HCT116 (cell line): Measurements from ENCODE around the gene PRKN. TPM values are rescaled to one million over a fixed set of nuclear protein-coding genes. Genes with fewer than 3 reads are reported as not detected.
"Not testable (repeated sequence)": the region's sequence is repeated elsewhere in the genome, so short reads cannot be mapped to it uniquely, and the experiment has no call there.

Experiments used
- ATAC-seq: fragments of 200-7000 bp; cut with Tn5 transposase; 2 replicates; pipeline ENCODE4 v1.9.1; 2020; ENCODE audit warnings: mild to moderate bottlenecking, moderate library complexity
- BruUV-seq: library from RNA; stranded (reverse); fragments of 400-500 nt; replicated peaks from 2 replicates; lab custom pipeline; 2021; lab: Mats Ljungman, UMichigan
- CTCF ChIA-PET: fragments of 300-600 bp; sonication (Branson Sonifier 250); formaldehyde crosslinking; loops from one replicate; lab custom pipeline; 2021; ENCODE audit warnings: antibody characterized with exemption; lab: Charles Lee
- POLR2A ChIA-PET: fragments of 300-600, 350-600 bp; sonication (Branson Sonifier 250); formaldehyde crosslinking; loops from one replicate; lab custom pipeline; 2021; ENCODE audit warnings: antibody characterized with exemption; lab: Charles Lee
- RAD21 ChIA-PET, 2 experiments: fragments of 300-600 bp; sonication (Branson Sonifier 250); formaldehyde crosslinking; loops; one replicate each; lab custom pipeline; 2023; ENCODE audit warnings: low total read pairs in 2 of 2; ENCODE audit not compliant: uncharacterized antibody in 2 of 2, unreplicated experiment in 2 of 2, low non-redundant PET in 1 of 2; lab: Charles Lee
- DNase-seq: peaks from one replicate; pipeline ENCODE4 v3.0.0-alpha.2; 2010; ENCODE audit warnings: low read depth, low spot score
- H2AFZ ChIP-seq: fragments of 200-600 bp; shearing (Covaris generic), sonication (generic); 2 replicates; pipeline ENCODE4 v1.6.1; 2017; ENCODE audit warnings: low read depth, mixed run types, mixed read lengths, antibody characterized with exemption, low read length; ENCODE audit not compliant: poor library complexity, severe bottlenecking
- H3K27ac ChIP-seq: 2 replicates; pipeline ENCODE4 v1.5.1; 2012; ENCODE audit warnings: low read depth, low read length
- H3K27me3 ChIP-seq: fragments of 200-600 bp; sonication (generic); 2 replicates; pipeline ENCODE4 v1.6.1; 2016; ENCODE audit warnings: mixed run types, low read length, mixed read lengths; ENCODE audit not compliant: insufficient read depth
- H3K36me3 ChIP-seq, 2 experiments: fragments of 200-500 bp in 1 of 2; fragments of 200-600 bp in 1 of 2; sonication (Bioruptor generic) in 1 of 2; sonication (generic) in 1 of 2; 2 replicates each; pipeline versions ENCODE4 v1.5.1 to v1.6.1; 2014 to 2016; ENCODE audit warnings: low read length in 2 of 2, inconsistent platforms in 1 of 2, mixed read lengths in 1 of 2, mixed run types in 1 of 2; ENCODE audit not compliant: insufficient read depth in 2 of 2, control insufficient read depth in 1 of 2
- H3K4me1 ChIP-seq, 2 experiments: fragments of 200-600 bp in 1 of 2; sonication (generic) in 1 of 2; 2 replicates each; pipeline versions ENCODE4 v1.5.1 to v1.6.1; 2012 to 2017; ENCODE audit warnings: low read length in 2 of 2, inconsistent platforms in 1 of 2, mild to moderate bottlenecking in 1 of 2, mixed read lengths in 1 of 2, mixed run types in 1 of 2, moderate library complexity in 1 of 2; ENCODE audit not compliant: insufficient read depth in 2 of 2, control insufficient read depth in 1 of 2
- H3K4me2 ChIP-seq: fragments of 200-600 bp; sonication (generic); 2 replicates; pipeline ENCODE4 v1.6.1; 2017; ENCODE audit warnings: mixed run types, low read length, mixed read lengths
- H3K4me3 ChIP-seq, 2 experiments: fragments of 200-600 bp in 1 of 2; sonication (generic) in 1 of 2; replicated peaks in 1 of 2; 2 replicates each; pipeline ENCODE4 v1.5.1; 2011 to 2016; ENCODE audit warnings: low read length in 2 of 2, control low read depth in 1 of 2, low read depth in 1 of 2, mild to moderate bottlenecking in 1 of 2, mixed read lengths in 1 of 2, mixed run types in 1 of 2
- H3K79me2 ChIP-seq: fragments of 200-600 bp; sonication (generic); 2 replicates; pipeline ENCODE4 v1.6.1; 2017; ENCODE audit warnings: mild to moderate bottlenecking, mixed run types, low read length, moderate library complexity, mixed read lengths; ENCODE audit not compliant: insufficient read depth
- H3K9ac ChIP-seq: fragments of 200-600 bp; sonication (generic); 2 replicates; pipeline ENCODE4 v1.6.1; 2016; ENCODE audit warnings: low read length, mixed read lengths
- H3K9me2 ChIP-seq: fragments of 200-600 bp; sonication (generic), shearing (Covaris generic); 2 replicates; pipeline ENCODE4 v1.6.1; 2017; ENCODE audit warnings: mixed run types, mild to moderate bottlenecking, moderate library complexity; ENCODE audit not compliant: insufficient read depth
- H3K9me3 ChIP-seq, 2 experiments: fragments of 200-500 bp in 1 of 2; fragments of 200-600 bp in 1 of 2; sonication (Bioruptor generic) in 1 of 2; sonication (generic) in 1 of 2; 2 replicates each; pipeline ENCODE4 v1.6.1; 2014 to 2017; ENCODE audit warnings: low read length in 2 of 2, mixed read lengths in 2 of 2, inconsistent platforms in 1 of 2, low read depth in 1 of 2, mild to moderate bottlenecking in 1 of 2, mixed run types in 1 of 2, moderate library complexity in 1 of 2; ENCODE audit not compliant: control insufficient read depth in 1 of 2, insufficient read depth in 1 of 2
- H4K20me1 ChIP-seq: fragments of 200-600 bp; sonication (generic), shearing (Covaris generic); 2 replicates; pipeline ENCODE4 v1.6.1; 2017; ENCODE audit warnings: mixed run types, mild to moderate bottlenecking, moderate library complexity; ENCODE audit not compliant: insufficient read depth
- CBX3 ChIP-seq: IDR thresholded peaks from 2 replicates; pipeline ENCODE4 v1.6.1; 2012; ENCODE audit warnings: low read depth
- EZH2phosphoT487 ChIP-seq: fragments of 200-600 bp; IDR thresholded peaks from 2 replicates; pipeline ENCODE4 v1.6.1; 2018; ENCODE audit warnings: antibody characterized with exemption, borderline replicate concordance
- FOSL1 ChIP-seq: IDR thresholded peaks from 2 replicates; pipeline ENCODE4 v1.6.1; 2012; ENCODE audit warnings: low read depth
- JUND ChIP-seq: IDR thresholded peaks from 2 replicates; pipeline ENCODE4 v1.6.1; 2012
- MAX ChIP-seq: IDR thresholded peaks from 2 replicates; pipeline ENCODE4 v1.6.1; 2012
- POLR2A ChIP-seq: IDR thresholded peaks from 2 replicates; pipeline ENCODE4 v1.7.0; 2011; ENCODE audit warnings: borderline replicate concordance; ENCODE audit not compliant: insufficient read depth, insufficient read length; ENCODE audit errors: extremely low read depth
- SIN3A ChIP-seq: IDR thresholded peaks from 2 replicates; pipeline ENCODE4 v1.6.1; 2012; ENCODE audit warnings: low read depth
- SP1 ChIP-seq: IDR thresholded peaks from 2 replicates; pipeline ENCODE4 v1.6.1; 2012; ENCODE audit warnings: low read depth
- intact Hi-C: fragments of 100-400 bp; cut with micrococcal nuclease; formaldehyde crosslinking; loops from 2 replicates; pipeline ENCODE4 v1.10.0; 2022
- total RNA-seq: library from RNA; stranded (reverse); gene quantifications from one replicate; pipeline ENCODE4 v1.2.1, GENCODE V29; 2021; ENCODE audit not compliant: unreplicated experiment

Gene PRKN
- total RNA-seq, 1 experiment from 2014 or later, result 2.6 TPM

- CTCF ChIA-PET, H4K20me1 ChIP-seq, H2AFZ ChIP-seq, H3K27me3 ChIP-seq, H3K27ac ChIP-seq, intact Hi-C loops, RAD21 ChIA-PET, H3K9me2 ChIP-seq, POLR2A ChIA-PET, H3K9me3 ChIP-seq, H3K79me2 ChIP-seq, H3K36me3 ChIP-seq, ATAC-seq, BruUV-seq, H3K9ac ChIP-seq, H3K4me3 ChIP-seq: not testable (repeated sequence)
- peak; percentile 18 for DNase-seq
- Histone ChIP-seq H3K4me2 (peak overlapping the region; percentile 33), H3K4me1 (peaks cover 0 to 20% of the 10 kb centered on the region in 2 experiments; a peak in 2 of 4 replicates)
- TF ChIP-seq CBX3 (0 out of 2 replicates have a peak, but pooled peaks have one; percentile 64), JUND (peak; percentile 59), SP1 (peak; percentile 54), FOSL1 (peak; percentile 69)
Observed at GRCh38 chr6:161309774-161310173, 1417.8 kb downstream of the PRKN start.

DNA sequence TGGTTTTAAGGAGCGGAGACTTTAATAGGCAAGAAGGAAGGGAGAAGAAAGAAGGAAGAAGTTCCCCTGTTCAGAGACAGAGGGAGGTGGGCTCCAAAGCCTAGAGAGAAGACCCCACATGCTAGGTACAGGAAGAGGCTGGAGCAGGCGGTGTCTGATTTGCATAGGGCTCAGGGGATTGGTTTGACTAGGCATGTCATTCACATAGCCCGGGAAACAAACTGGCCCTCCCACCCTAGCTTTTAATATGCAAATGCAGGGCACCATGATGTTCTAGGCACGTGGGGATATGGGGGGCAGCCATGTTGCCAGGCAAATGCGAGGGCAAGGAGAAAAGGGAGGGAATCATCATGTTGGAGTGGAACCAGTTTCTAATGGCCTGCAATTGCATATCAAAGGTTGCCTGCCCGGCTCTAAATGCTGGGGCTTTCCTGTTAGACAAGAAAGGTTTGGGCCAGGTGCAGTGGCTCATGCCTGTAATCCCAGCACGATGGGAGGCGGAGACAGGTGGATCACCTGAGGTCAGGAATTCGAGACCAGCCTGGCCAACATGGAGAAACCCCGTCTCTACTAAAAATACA, 1419.4 kb downstream of the PRKN start:
- ATAC-seq, result no peak
- CTCF ChIA-PET, result no interaction called here

More for the DNA sequence above, 1419.4 kb downstream of the PRKN start:
- Histone ChIP-seq H3K4me3 (no peak overlapping the region), H3K4me1 (peaks cover 4 to 32% of the 10 kb centered on the region in 2 experiments)
- no TSS peak for BruUV-seq
- intact Hi-C loops, result no loop called here
- TF ChIP-seq FOSL1 (no peak), SP1 (no peak), SIN3A (no peak), EZH2phosphoT487 (no peak), MAX (no peak), POLR2A (no peak)
- TF ChIP-seq, all 23 proteins: peak for 0
- Histone ChIP-seq H3K79me2 (no peaks in the 10 kb centered on the region), H4K20me1 (no peaks in the 10 kb centered on the region), H2AFZ (no peak overlapping the region), H3K9me2 (no peaks in the 10 kb centered on the region), H3K9me3 (peaks cover 0 to 7% of the 10 kb centered on the region in 2 experiments; a peak in 1 of 4 replicates), H3K36me3 (no peaks in the 10 kb centered on the region), H3K27ac (no peak overlapping the region), H3K9ac (no peak overlapping the region), H3K27me3 (no peaks in the 10 kb centered on the region), H3K4me2 (no peak overlapping the region)
- ChIA-PET POLR2A (no interaction called here), RAD21 (no interaction called here)
- DNase-seq, result no peak
